GM19099 (cell line): ENCODE measurements around the gene NPTN.

Source experiments
- POLR2A ChIP-seq: IDR thresholded peaks from 3 replicates; pipeline ENCODE4 v1.6.1; 2011; ENCODE audit warnings: low read depth; ENCODE audit not compliant: insufficient read length; ENCODE audit errors: extremely low read depth

Gene NPTN

DNA sequence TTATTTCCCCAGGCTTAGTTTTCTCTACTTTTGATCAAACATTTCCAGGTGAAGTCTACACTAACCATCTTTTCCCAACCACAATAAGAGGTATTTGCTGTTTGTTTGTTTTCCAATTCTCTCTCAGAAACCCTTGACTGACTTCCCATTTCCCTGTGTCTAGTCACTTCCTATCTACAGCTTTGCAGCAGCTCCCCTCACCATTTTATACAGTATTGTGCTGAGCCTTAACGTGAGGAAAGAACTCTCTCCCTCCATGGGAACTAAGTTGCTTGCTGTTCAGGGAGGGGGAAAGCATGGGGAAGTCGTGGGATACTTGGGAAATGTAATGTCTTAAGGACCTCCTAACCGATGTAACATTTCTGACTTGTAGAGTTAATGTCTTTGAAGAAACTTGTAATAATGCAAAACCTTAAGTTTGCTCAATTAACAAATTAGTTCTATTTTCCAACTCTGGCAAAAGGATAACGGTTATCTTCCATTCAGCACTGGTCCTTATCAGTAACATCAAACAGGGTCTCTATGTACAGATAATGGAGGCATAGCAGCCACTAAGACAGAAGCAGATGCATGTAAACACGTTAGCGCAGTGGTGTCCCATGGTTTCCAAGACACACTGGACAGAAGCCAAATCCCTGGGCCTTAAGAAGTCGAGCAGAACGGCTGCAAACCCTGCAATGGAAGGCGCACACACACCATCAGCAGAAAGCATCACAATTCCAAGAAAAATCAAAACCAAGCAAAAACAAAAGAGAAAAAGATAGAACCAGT, 39.7 kb downstream of the NPTN start:
- no peak for TF ChIP-seq POLR2A

DNA sequence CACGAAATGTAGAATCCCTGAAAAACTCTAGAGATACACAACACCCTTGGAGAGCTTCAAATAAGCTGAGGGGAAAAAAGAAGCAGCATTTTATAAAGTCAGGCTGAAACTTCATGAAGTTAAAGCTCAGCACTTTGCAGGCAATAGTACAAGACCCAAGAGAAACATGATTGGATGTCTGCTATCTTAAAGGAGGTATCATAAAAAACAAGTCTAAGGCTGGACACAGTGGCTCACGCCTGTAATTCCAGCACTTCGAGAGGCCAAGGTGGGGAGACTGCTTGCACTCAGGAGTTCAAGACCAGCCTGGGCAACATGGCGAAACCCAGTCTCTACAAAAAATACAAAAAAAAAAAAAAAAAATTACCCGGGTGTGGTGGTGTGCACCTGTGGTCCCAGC, 42.9 kb downstream of the NPTN start:
- TF ChIP-seq POLR2A: no peak

DNA sequence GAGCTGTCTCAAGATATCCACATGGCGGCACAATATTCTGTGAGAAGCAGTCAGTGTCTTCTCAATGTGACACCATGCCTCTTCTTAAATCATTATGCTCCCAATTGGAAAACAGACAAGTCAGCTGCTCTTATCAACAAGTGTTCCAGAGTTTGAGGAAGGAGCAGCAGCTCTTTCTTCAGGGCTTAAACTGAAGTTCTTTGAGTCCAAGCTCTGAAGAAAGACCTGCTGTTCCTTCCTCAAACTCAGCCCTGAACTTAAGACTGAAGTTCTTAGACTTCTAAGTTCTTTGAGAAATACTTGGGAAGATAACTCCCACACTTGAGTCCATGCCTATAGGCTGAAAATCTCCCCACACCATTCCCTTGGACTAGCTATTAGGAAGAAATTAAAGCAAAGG, 43.4 kb downstream of the NPTN start:
- no peak for TF ChIP-seq POLR2A

GRCh38 chr15:73585871-73586654, 47.1 kb downstream of the NPTN start:
- no peak for TF ChIP-seq POLR2A

GRCh38 chr15:73584699-73585420, 48.3 kb downstream of the NPTN start:
- no peak for TF ChIP-seq POLR2A

GRCh38 chr15:73583544-73583943, 49.6 kb downstream of the NPTN start:
- TF ChIP-seq POLR2A: no peak

GRCh38 chr15:73582851-73583379, 50.3 kb downstream of the NPTN start:
- TF ChIP-seq POLR2A: no peak

DNA sequence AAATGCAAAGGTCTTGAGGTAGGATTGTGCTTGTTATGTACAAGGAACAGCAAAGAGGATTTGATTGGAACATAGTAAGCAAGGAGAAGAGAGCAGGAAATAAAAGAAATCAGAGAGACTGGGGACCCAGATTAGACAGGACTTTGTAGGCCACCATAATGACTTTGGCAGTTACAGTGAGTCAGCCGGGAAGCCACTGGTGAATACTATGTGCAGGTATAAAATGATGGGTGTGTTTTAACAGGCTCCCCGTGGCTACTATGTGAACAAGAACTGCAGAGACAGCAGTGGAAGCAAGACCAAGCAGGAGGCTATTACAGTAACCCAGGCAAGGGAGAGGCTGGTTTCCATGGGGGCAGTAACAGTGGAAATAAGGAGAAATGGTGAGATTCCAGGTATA, 55.2 kb downstream of the NPTN start:
- TF ChIP-seq POLR2A: no peak

DNA sequence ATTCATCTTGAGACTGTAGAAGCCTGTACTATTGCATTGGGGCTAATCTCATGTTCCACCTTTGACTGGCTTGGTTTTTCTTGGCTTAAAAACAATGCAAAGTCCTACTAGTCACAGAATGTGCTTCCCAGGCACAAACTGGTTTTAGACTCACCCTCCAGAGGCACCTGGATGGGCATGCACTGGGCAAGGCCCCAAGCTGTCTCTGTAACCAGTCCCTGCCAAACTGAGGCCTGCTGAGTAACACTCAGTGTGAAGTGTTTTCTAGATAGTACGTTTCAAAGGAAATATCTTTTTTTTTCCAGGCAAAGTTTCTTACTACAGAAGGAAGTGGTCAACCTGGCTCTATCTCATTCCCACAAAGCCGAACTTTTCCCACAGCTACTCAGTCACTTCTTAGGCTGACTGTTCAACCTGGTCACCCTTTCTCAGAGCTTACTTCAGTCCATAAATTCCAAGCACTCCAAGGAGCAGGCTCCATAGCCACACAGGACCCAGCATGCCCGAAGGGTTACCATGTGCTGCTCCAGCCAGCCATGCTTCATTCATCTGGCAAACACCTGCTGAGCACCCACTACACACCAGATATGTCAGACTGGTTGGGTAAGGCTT, 57.4 kb downstream of the NPTN start:
- no peak for TF ChIP-seq POLR2A

DNA sequence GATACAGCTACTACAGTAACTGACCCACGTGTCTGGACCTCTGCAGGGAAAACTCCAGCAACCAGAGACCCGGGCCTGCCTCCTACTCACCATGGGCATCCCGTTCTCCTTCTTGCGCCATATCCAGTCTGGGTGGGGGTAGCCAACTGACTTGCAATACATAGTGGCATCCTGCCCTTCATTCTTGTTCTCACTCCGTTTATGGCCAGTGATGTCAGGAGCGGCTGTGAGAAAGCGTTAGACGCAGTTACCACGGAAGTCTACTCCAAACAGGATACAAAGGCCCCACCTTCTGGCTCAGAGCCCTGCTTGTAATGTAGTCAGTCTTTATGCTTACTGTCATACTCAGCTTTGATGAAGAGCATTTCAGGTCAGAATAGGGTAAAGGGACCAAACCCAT, 59.6 kb downstream of the NPTN start:
- no peak for TF ChIP-seq POLR2A

DNA sequence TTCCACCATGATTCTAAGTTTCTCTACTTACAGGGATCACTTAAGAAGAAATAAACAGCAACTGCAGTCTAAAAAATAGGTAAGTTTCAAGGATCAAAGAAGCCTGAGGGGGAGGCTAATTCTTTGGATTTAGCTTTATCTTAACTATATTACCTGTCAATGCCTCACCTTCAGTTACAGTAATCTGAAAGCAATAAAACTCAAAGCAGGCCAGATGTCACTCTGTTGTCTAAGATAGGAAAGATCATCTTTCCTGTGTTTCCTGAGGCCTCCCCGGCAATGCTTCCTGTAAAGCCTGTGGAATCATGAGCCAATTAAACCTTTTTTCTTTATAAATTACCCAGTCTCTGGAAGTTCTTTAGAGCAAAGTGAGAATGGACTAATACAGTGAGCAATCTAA, 60.2 kb downstream of the NPTN start:
- no peak for TF ChIP-seq POLR2A

DNA sequence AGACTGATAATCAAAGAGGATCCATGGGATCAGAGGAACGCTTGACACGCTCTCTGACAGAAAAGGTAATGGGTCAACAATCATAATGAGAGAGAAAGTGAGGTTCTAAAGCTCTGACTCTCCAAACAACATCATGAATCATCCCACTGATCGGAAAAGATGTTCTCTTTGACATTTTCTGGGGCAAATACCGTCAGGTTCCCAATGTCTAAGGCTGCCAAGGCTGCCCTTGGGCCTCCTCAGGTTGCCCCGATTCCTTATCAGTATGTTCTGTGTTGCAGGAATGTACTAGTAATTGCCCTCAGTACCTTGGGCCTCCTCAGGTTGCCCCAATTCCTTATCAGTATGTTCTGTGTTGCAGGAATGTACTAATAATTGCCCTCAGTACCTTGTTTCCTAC, 60.9 kb downstream of the NPTN start:
- no peak for TF ChIP-seq POLR2A

- TF ChIP-seq POLR2A: no peak
Observed at GRCh38 chr15:73571346-73571745, 61.8 kb downstream of the NPTN start.

GRCh38 chr15:73570355-73571032, 62.7 kb downstream of the NPTN start:
- TF ChIP-seq POLR2A: no peak
